Measurements from ENCODE around the gene TOMM40L. TPM values are rescaled to one million over a fixed set of nuclear protein-coding genes. Genes with fewer than 3 reads are reported as not detected.

Gene TOMM40L
- polyA plus RNA-seq, 1 donor from 2014 or later, result 32.5 TPM

- Histone ChIP-seq H2AFZ (ENCODE audit: low read depth, low read length) (no peak overlapping the region), H3K9me2 (ENCODE audit: insufficient read depth, low read length) (no peaks in the 10 kb centered on the region), H3K9ac (ENCODE audit: low read length) (no peak overlapping the region), H3K27ac (ENCODE audit: low read length) (no peak overlapping the region), H3F3A (ENCODE audit: insufficient read depth, low read length, poor library complexity, severe bottlenecking) (no peaks in the 10 kb centered on the region), H4K20me1 (ENCODE audit: insufficient read depth) (no peaks in the 10 kb centered on the region), H3K36me3 (ENCODE audit: insufficient read depth, low read length) (no peaks in the 10 kb centered on the region), H3K4me2 (ENCODE audit: low read length) (no peak overlapping the region), H3K9me3 (ENCODE audit: low read length) (no peaks in the 10 kb centered on the region), H3K4me3 (ENCODE audit: low read length) (no peak overlapping the region), H3K27me3 (ENCODE audit: insufficient read depth, low read depth, low read length) (no peaks in the 10 kb centered on the region), H3K79me2 (replicated peaks; ENCODE audit: insufficient read depth, low read length) (no peaks in the 10 kb centered on the region)
- TF ChIP-seq EZH2 (IDR thresholded peaks at IDR 0.05; ENCODE audit: borderline replicate concordance, insufficient read depth, low read length, poor library complexity, severe bottlenecking) (no peak), EP300 (conservative IDR thresholded peaks at IDR 0.05; ENCODE audit: poor library complexity, severe bottlenecking) (no peak), CTCF (IDR thresholded peaks at IDR 0.05; ENCODE audit: poor library complexity, severe bottlenecking) (no peak), SMC3 (conservative IDR thresholded peaks at IDR 0.05; ENCODE audit: poor library complexity) (no peak), REST (IDR thresholded peaks at IDR 0.05; ENCODE audit: borderline replicate concordance) (no peak), TAF1 (IDR thresholded peaks at IDR 0.05; ENCODE audit: low read depth) (no peak), MXI1 (conservative IDR thresholded peaks at IDR 0.05; ENCODE audit: poor library complexity, severe bottlenecking) (no peak)
Observed at GRCh38 chr1:161188381-161188780, 37.5 kb upstream of the TOMM40L start.

- Histone ChIP-seq H2AFZ (ENCODE audit: low read depth, low read length) (no peak overlapping the region), H3K4me3 (ENCODE audit: low read length) (no peak overlapping the region), H3K36me3 (ENCODE audit: insufficient read depth, low read length) (no peaks in the 10 kb centered on the region), H3K9ac (ENCODE audit: low read length) (no peak overlapping the region), H3K9me2 (ENCODE audit: insufficient read depth, low read length) (no peaks in the 10 kb centered on the region), H3K9me3 (ENCODE audit: low read length) (no peaks in the 10 kb centered on the region), H3K4me2 (ENCODE audit: low read length) (no peak overlapping the region), H3F3A (ENCODE audit: insufficient read depth, low read length, poor library complexity, severe bottlenecking) (no peaks in the 10 kb centered on the region), H3K79me2 (replicated peaks; ENCODE audit: insufficient read depth, low read length) (no peaks in the 10 kb centered on the region), H4K20me1 (ENCODE audit: insufficient read depth) (no peaks in the 10 kb centered on the region), H3K27ac (ENCODE audit: low read length) (no peak overlapping the region), H3K27me3 (ENCODE audit: insufficient read depth, low read depth, low read length) (no peaks in the 10 kb centered on the region)
- no peak for TF ChIP-seq RAD21 (conservative IDR thresholded peaks at IDR 0.05)
- TF ChIP-seq CTCF (IDR thresholded peaks at IDR 0.05; ENCODE audit: poor library complexity, severe bottlenecking), result no peak
- no peak for TF ChIP-seq MXI1 (conservative IDR thresholded peaks at IDR 0.05; ENCODE audit: poor library complexity, severe bottlenecking)
- no peak for TF ChIP-seq TAF1 (IDR thresholded peaks at IDR 0.05; ENCODE audit: low read depth)
- TF ChIP-seq SMC3 (conservative IDR thresholded peaks at IDR 0.05; ENCODE audit: poor library complexity), result no peak
- no peak for TF ChIP-seq EZH2 (IDR thresholded peaks at IDR 0.05; ENCODE audit: borderline replicate concordance, insufficient read depth, low read length, poor library complexity, severe bottlenecking)
- no peak for TF ChIP-seq POLR2AphosphoS5 (IDR thresholded peaks at IDR 0.05)
- no peak for TF ChIP-seq EP300 (conservative IDR thresholded peaks at IDR 0.05; ENCODE audit: poor library complexity, severe bottlenecking)
- no peak for TF ChIP-seq REST (IDR thresholded peaks at IDR 0.05; ENCODE audit: borderline replicate concordance)
Observed at GRCh38 chr1:161189036-161189435, 36.8 kb upstream of the TOMM40L start.
